OCI-LY3 (cell line): ENCODE data around the gene EGLN1.

Source experiments
- CTCF ChIP-seq: fragments of 200-600, 300-600 bp; sonication (generic); IDR thresholded peaks from 2 replicates; pipeline ENCODE4 v1.5.1; 2014; ENCODE audit warnings: antibody characterized with exemption, low read length, low read depth
- EZH2phosphoT487 ChIP-seq: fragments of 200-600 bp; shearing (Covaris generic); IDR thresholded peaks from 2 replicates; pipeline ENCODE4 v1.6.1; 2018; ENCODE audit warnings: antibody characterized with exemption, mixed run types, low read depth

- no peak for TF ChIP-seq CTCF
- TF ChIP-seq EZH2phosphoT487: no peak
Measured at GRCh38 chr1:231422798-231423309, 767 bp upstream of the EGLN1 start.
